Measurements from ENCODE around the gene CDCP1. TPM values are rescaled to one million over a fixed set of nuclear protein-coding genes. Genes with fewer than 3 reads are reported as not detected.

The CDCP1 gene
- total RNA-seq, 1 experiment from 2014 or later = 0.13 TPM

GRCh38 chr3:45173776-45174175 lies 27.6 kb upstream of the CDCP1 start:
- POLR2A ChIA-PET (ENCODE audit: low non-redundant PET) = no interaction called here
- Histone ChIP-seq H3K36me3 (ENCODE audit: insufficient read depth, low read length, poor library complexity, severe bottlenecking) (no peaks in the 10 kb centered on the region), H3K27ac (ENCODE audit: low read depth, low read length, poor library complexity, severe bottlenecking) (no peak overlapping the region), H3K27me3 (replicated peaks; ENCODE audit: insufficient read depth, low read depth, low read length, poor library complexity) (no peaks in the 10 kb centered on the region), H3K4me3 (ENCODE audit: low read depth, low read length, poor library complexity, severe bottlenecking) (no peak overlapping the region), H3K4me1 (ENCODE audit: insufficient read depth, low read length, poor library complexity, severe bottlenecking) (no peaks in the 10 kb centered on the region), H3K9me3 (ENCODE audit: low read depth, low read length, poor library complexity, severe bottlenecking) (no peaks in the 10 kb centered on the region)
- no peak for DNase-seq (ENCODE audit: low spot score)
- no TSS peak for BruUV-seq (replicated peaks)
- TF ChIP-seq EZH2 (IDR thresholded peaks at IDR 0.05; ENCODE audit: borderline replicate concordance, low read depth, low read length, poor library complexity, severe bottlenecking) = no peak
- TF ChIP-seq, protein P1, sequence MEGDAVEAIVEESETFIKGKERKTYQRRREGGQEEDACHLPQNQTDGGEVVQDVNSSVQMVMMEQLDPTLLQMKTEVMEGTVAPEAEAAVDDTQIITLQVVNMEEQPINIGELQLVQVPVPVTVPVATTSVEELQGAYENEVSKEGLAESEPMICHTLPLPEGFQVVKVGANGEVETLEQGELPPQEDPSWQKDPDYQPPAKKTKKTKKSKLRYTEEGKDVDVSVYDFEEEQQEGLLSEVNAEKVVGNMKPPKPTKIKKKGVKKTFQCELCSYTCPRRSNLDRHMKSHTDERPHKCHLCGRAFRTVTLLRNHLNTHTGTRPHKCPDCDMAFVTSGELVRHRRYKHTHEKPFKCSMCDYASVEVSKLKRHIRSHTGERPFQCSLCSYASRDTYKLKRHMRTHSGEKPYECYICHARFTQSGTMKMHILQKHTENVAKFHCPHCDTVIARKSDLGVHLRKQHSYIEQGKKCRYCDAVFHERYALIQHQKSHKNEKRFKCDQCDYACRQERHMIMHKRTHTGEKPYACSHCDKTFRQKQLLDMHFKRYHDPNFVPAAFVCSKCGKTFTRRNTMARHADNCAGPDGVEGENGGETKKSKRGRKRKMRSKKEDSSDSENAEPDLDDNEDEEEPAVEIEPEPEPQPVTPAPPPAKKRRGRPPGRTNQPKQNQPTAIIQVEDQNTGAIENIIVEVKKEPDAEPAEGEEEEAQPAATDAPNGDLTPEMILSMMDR (conservative IDR thresholded peaks at IDR 0.05; ENCODE audit: low read depth, low read length) = no peak
- CTCF ChIA-PET = no interaction called here
- intact Hi-C loops (cut with micrococcal nuclease; ENCODE audit: unreplicated experiment) = no loop called here

DNA sequence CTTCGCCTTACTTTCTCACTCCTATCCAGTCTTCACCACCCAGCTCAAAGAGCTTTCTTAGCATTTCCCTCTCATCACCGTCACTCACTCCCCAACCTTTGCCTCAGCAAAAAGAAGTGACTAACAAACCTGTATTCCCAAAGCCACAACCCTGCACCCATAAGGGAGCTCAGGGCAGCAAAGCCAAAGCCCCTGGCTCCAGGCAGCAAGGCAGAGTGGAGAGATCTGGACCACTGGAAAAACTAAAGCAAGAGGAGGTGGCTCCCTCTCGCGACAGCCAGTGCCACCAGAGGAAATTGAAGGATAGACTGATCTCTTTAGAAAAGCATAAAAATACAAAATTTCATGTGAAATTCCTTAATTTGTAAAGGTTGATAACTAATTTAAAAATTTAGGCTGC lies 25.1 kb upstream of the CDCP1 start:
- Histone ChIP-seq H3K4me3 (ENCODE audit: low read depth, low read length, poor library complexity, severe bottlenecking) (no peak overlapping the region), H3K4me1 (ENCODE audit: insufficient read depth, low read length, poor library complexity, severe bottlenecking) (peaks cover 6% of the 10 kb centered on the region), H3K27me3 (replicated peaks; ENCODE audit: insufficient read depth, low read depth, low read length, poor library complexity) (no peaks in the 10 kb centered on the region), H3K36me3 (ENCODE audit: insufficient read depth, low read length, poor library complexity, severe bottlenecking) (no peaks in the 10 kb centered on the region), H3K27ac (ENCODE audit: low read depth, low read length, poor library complexity, severe bottlenecking) (no peak overlapping the region), H3K9me3 (ENCODE audit: low read depth, low read length, poor library complexity, severe bottlenecking) (no peaks in the 10 kb centered on the region)
- intact Hi-C loops (cut with micrococcal nuclease; ENCODE audit: unreplicated experiment) = no loop called here
- POLR2A ChIA-PET (ENCODE audit: low non-redundant PET) = no interaction called here
- no TSS peak for BruUV-seq (replicated peaks)
- CTCF ChIA-PET = no interaction called here
- no peak for DNase-seq (ENCODE audit: low spot score)
- TF ChIP-seq, protein P1 (conservative IDR thresholded peaks at IDR 0.05; ENCODE audit: low read depth, low read length) = no peak
- no peak for TF ChIP-seq EZH2 (IDR thresholded peaks at IDR 0.05; ENCODE audit: borderline replicate concordance, low read depth, low read length, poor library complexity, severe bottlenecking)

DNA sequence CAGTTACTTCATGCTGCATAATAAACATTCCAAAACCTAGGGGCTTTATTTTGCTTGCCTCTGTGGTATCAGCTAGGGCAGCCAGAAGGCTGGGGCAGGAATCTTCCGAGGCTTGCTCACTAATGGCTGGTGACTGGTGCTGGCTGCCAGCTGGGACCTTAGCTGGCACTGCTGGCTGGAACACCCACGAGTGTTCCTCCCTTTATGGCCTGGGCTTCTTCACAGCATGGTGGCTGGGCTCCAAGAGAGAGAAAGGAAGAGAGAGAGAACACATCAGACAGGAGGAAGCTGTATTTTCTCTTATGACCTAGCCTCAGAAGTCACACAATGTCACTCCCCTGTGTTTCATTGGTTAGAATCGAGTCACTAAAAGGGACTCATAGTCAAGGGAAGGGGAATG lies 23.9 kb upstream of the CDCP1 start:
- Histone ChIP-seq H3K36me3 (ENCODE audit: insufficient read depth, low read length, poor library complexity, severe bottlenecking) (no peaks in the 10 kb centered on the region), H3K4me1 (ENCODE audit: insufficient read depth, low read length, poor library complexity, severe bottlenecking) (peaks cover 6% of the 10 kb centered on the region), H3K27ac (ENCODE audit: low read depth, low read length, poor library complexity, severe bottlenecking) (no peak overlapping the region), H3K27me3 (replicated peaks; ENCODE audit: insufficient read depth, low read depth, low read length, poor library complexity) (no peaks in the 10 kb centered on the region), H3K4me3 (ENCODE audit: low read depth, low read length, poor library complexity, severe bottlenecking) (no peak overlapping the region), H3K9me3 (ENCODE audit: low read depth, low read length, poor library complexity, severe bottlenecking) (no peaks in the 10 kb centered on the region)
- TF ChIP-seq EZH2 (IDR thresholded peaks at IDR 0.05; ENCODE audit: borderline replicate concordance, low read depth, low read length, poor library complexity, severe bottlenecking) = no peak
- TF ChIP-seq, protein P1 (conservative IDR thresholded peaks at IDR 0.05; ENCODE audit: low read depth, low read length) = no peak
- DNase-seq (ENCODE audit: low spot score) = peak; percentile 30
- intact Hi-C loops (cut with micrococcal nuclease; ENCODE audit: unreplicated experiment) = no loop called here
- no TSS peak for BruUV-seq (replicated peaks)
- ChIA-PET CTCF (no interaction called here), POLR2A (ENCODE audit: low non-redundant PET) (no interaction called here)
